Upper lobe of left lung (tissue), 4 donors: Measurements from ENCODE around the gene ADIPOR2.
"Not testable (repeated sequence)": the region's sequence is repeated elsewhere in the genome, so short reads cannot be mapped to it uniquely, and the experiment has no call there.

Experiments
- CTCF ChIP-seq, 6 experiments: fragments of 450-650 bp in 4 of 6; fragments of 200-600 bp in 2 of 6; sonication (generic) in 2 of 6; IDR thresholded peaks; one replicate each; pipeline ENCODE4 v1.5.1; 2016 to 2019; ENCODE audit warnings: antibody characterized with exemption in 6 of 6
- POLR2A ChIP-seq, 4 donors: fragments of 450-650 bp; IDR thresholded peaks; one replicate each; pipeline ENCODE4 v1.5.1; 2016 to 2017; ENCODE audit warnings: antibody characterized with exemption in 4 of 4, mild to moderate bottlenecking in 2 of 4

- not testable (repeated sequence) for TF ChIP-seq CTCF, POLR2A (IDR thresholded peaks at IDR 0.05)
Measured at GRCh38 chr12:1713783-1714348, 23.0 kb downstream of the ADIPOR2 start.
